Measurements from ENCODE around the gene GCNT2.

Gene GCNT2

DNA sequence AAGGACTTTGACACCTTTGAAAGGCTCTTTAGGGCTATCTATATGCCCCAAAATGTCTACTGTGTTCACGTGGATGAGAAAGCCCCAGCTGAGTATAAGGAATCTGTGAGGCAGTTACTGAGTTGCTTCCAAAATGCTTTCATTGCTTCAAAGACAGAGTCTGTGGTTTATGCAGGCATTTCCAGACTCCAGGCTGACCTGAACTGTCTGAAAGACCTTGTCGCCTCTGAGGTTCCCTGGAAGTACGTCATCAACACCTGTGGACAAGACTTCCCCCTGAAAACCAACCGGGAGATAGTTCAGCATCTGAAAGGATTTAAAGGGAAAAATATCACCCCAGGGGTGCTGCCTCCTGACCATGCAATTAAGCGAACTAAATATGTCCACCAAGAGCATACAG, 65.2 kb downstream of the GCNT2 start:
- H3K4me3 ChIP-seq (ENCODE audit: low read length), result no peak overlapping the region
- TF ChIP-seq, protein P1, sequence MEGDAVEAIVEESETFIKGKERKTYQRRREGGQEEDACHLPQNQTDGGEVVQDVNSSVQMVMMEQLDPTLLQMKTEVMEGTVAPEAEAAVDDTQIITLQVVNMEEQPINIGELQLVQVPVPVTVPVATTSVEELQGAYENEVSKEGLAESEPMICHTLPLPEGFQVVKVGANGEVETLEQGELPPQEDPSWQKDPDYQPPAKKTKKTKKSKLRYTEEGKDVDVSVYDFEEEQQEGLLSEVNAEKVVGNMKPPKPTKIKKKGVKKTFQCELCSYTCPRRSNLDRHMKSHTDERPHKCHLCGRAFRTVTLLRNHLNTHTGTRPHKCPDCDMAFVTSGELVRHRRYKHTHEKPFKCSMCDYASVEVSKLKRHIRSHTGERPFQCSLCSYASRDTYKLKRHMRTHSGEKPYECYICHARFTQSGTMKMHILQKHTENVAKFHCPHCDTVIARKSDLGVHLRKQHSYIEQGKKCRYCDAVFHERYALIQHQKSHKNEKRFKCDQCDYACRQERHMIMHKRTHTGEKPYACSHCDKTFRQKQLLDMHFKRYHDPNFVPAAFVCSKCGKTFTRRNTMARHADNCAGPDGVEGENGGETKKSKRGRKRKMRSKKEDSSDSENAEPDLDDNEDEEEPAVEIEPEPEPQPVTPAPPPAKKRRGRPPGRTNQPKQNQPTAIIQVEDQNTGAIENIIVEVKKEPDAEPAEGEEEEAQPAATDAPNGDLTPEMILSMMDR (IDR thresholded peaks at IDR 0.05; ENCODE audit: insufficient read depth, low read depth, low read length, missing control alignments), result no peak
- no peak for DNase-seq (ENCODE audit: low read depth)

DNA sequence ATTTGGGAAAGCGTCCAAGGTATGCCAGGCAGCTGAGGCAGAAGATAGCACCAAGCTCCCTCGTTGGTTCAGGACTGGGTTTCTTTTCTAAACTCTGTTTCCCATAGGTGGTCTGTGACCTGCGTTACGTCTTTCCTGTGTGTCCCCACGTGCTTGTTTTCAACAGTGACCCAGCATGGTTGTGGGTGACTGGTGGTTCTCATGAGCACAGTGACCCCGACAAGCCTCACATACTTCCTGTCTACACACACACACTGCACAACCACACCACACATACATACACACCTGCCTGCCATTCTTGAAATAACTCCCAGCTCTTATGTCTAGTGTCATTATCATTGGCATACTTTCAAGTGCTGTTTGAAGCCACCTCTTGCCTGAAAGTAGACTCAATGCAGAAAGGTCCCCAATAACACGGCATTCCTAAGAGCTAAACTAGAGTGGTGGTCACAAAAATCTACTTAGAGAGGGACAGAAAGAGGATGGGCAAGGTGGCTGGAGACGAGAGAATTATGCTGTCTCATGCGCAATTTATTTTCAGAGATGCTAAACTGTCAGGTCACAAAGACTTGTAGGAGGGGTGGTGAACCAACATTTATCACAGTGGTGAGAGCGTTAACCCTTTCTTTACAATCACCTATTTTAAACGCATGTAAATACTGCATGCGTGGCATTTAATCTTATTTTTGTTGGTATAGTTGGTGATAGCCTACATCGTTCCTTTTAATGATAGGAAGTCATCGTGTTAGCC, 66.7 kb downstream of the GCNT2 start:
- DNase-seq (ENCODE audit: low read depth), result no peak
- H3K4me3 ChIP-seq (ENCODE audit: low read length), result no peak overlapping the region
- TF ChIP-seq, protein P1 (IDR thresholded peaks at IDR 0.05; ENCODE audit: insufficient read depth, low read depth, low read length, missing control alignments), result no peak

DNA sequence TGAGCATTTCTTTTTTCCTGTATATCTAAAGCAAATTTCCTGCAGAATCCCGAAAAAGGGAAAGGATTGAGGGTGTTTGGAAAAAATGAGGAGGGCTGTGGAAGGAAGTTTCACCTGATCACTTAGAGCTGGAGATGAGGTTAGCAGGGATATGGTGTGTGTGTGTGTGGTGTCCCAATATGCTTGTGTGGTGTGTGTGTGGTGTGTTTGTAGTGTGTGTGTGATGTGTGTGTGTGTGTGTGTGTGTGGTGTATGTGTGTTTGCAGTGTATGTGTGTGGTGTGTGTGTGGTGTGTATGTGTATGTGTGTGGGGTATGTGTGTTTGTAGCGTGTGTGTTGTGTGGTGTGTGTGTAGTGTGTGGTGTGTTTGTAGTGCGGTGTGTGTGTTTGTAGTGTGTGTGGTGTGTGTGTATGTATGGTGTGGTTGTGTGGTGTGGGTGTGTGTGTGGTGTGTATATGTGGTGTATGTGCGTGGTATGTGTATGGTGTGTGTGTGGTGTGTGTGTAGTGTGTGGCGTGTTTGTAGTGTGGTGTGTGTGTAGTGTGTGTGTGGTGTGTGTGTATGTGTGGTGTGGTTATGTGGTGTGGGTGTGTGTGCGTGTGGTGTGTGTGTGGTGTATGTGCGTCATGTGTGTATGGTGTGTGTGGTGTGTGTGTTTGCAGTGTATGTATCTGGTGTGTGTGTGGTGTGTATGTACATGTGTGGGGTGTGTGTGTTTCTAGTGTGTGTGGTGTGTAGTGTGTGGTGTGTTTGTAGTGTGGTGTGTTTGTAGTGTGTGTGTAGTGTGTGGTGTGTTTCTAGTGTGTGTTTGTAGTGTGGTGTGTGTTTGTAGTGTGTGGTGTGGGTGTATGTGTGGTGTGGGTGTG, 67.6 kb downstream of the GCNT2 start:
- no peak for DNase-seq (ENCODE audit: low read depth)
- TF ChIP-seq, protein P1 (IDR thresholded peaks at IDR 0.05; ENCODE audit: insufficient read depth, low read depth, low read length, missing control alignments), result no peak
- no peak overlapping the region for H3K4me3 ChIP-seq (ENCODE audit: low read length)

DNA sequence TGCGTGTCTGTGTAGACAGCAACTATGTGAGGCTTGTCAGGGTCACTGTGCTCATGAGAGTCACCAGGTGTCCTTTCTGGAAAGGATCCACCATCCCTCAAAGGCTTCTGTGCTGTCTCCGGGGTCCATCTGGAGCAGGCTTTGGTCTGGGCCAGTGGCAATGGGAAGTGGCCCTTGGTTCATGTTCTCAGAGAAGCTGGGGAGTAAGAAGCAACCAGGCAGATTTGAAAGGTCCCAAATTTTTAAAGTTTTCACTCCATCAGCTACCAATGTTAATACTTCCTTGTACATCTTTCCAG, 68.2 kb downstream of the GCNT2 start:
- no peak overlapping the region for H3K4me3 ChIP-seq (ENCODE audit: low read length)
- TF ChIP-seq, protein P1 (IDR thresholded peaks at IDR 0.05; ENCODE audit: insufficient read depth, low read depth, low read length, missing control alignments), result no peak

DNA sequence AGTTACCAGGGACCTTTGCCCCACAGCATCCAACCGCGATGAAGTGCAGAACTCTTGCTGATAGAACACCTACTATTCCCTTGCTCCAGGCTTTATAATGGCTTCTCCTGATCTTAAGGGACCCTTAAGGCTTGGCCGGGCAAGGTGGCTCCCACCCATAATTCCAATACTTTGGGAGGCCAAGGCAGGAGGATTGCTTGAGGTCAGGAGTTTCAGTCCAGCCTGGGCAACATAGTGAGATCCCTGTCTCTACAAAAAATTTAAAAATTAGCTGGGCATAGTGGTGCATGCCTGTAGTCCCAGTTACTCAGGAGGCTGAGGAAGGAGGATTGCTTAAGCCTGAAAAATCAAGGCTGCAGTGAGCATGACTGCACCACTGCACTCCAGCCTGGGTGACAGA, 68.8 kb downstream of the GCNT2 start:
- TF ChIP-seq, protein P1 (IDR thresholded peaks at IDR 0.05; ENCODE audit: insufficient read depth, low read depth, low read length, missing control alignments), result no peak
- no peak overlapping the region for H3K4me3 ChIP-seq (ENCODE audit: low read length)
- no peak for DNase-seq (ENCODE audit: low read depth)

More for the DNA sequence above, 68.2 kb downstream of the GCNT2 start:
- DNase-seq (ENCODE audit: low read depth), result no peak

DNA sequence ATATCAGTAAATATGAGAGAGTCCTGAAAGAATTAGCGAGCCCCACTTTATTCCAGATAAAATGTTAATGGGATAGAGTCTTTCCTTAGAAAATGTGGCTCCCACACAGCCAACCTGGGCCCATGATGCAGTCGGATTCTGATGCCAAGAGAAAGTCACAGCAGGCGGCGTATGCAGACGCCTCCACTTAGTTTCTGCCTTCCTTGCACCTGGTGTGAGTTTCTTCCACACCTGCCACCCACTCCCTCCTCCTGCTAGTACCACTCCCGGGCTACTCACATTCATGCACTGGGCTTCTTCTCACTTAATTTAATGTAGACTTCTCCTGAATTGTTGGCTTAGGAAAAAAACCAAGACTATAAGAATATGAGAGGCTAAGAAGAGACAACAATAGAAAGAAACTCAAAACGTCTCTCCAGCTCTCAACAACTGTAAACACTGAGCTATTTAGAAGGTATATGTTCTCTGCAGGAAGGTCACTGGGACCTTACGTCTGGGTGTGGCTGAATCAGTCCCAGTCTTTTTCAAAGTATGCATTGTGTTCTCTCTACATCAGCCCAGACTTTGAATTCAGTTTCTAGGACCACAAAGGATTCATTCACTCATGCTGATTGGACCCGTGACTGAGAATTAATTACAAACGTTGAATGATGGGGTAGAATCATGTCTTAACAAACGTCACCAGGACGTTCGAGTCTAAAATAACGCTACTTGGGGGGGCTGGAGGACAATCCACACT, 70.4 kb downstream of the GCNT2 start:
- H3K4me3 ChIP-seq (ENCODE audit: low read length), result no peak overlapping the region
- DNase-seq (ENCODE audit: low read depth), result no peak
- TF ChIP-seq, protein P1 (IDR thresholded peaks at IDR 0.05; ENCODE audit: insufficient read depth, low read depth, low read length, missing control alignments), result no peak

Measured in epithelial cell of esophagus (primary cell).